NCI-H146 treated with DMSO at 0.1 percent for 48 hours (cell line): ENCODE results near the gene DYNC1LI1.
"Not testable (repeated sequence)": the region's sequence is repeated elsewhere in the genome, so short reads cannot be mapped to it uniquely, and the experiment has no call there.

ENCODE experiments used
- DNase-seq: peaks from one replicate; lab custom pipeline; 2025; ENCODE audit not compliant: unreplicated experiment; lab: John Stamatoyannopoulos, UW

DYNC1LI1 gene

GRCh38 chr3:32584660-32585059, 14.0 kb upstream of the DYNC1LI1 start:
- DNase-seq: no peak

- DNase-seq: no peak
Observed at GRCh38 chr3:32583708-32584107, 13.1 kb upstream of the DYNC1LI1 start.

- not testable (repeated sequence) for DNase-seq
Observed at GRCh38 chr3:32578669-32579068, 8.0 kb upstream of the DYNC1LI1 start.

- DNase-seq: no peak
Observed at GRCh38 chr3:32577581-32578556, 7.2 kb upstream of the DYNC1LI1 start.

GRCh38 chr3:32577174-32577573, 6.5 kb upstream of the DYNC1LI1 start:
- DNase-seq: no peak

- DNase-seq: no peak
Observed at GRCh38 chr3:32575451-32576113, 4.9 kb upstream of the DYNC1LI1 start.

- DNase-seq: no peak
Observed at GRCh38 chr3:32571192-32571485, 481 bp upstream of the DYNC1LI1 start.

GRCh38 chr3:32569540-32570420, 878 bp downstream of the DYNC1LI1 start:
- DNase-seq: peak; percentile 28

- DNase-seq: no peak
Observed at GRCh38 chr3:32568953-32569352, 1.7 kb downstream of the DYNC1LI1 start.

- no peak for DNase-seq
Observed at GRCh38 chr3:32564195-32564594, 6.5 kb downstream of the DYNC1LI1 start.

- DNase-seq: no peak
Observed at GRCh38 chr3:32562640-32563039, 8.0 kb downstream of the DYNC1LI1 start.

GRCh38 chr3:32557640-32558352, 12.9 kb downstream of the DYNC1LI1 start:
- DNase-seq: peak; percentile 27

- DNase-seq: no peak
Observed at GRCh38 chr3:32556332-32556731, 14.3 kb downstream of the DYNC1LI1 start.

GRCh38 chr3:32553973-32554372, 16.7 kb downstream of the DYNC1LI1 start:
- no peak for DNase-seq

- DNase-seq: no peak
Observed at GRCh38 chr3:32553459-32553858, 17.2 kb downstream of the DYNC1LI1 start.

- no peak for DNase-seq
Observed at GRCh38 chr3:32552013-32552412, 18.6 kb downstream of the DYNC1LI1 start.

GRCh38 chr3:32551496-32551895, 19.2 kb downstream of the DYNC1LI1 start:
- DNase-seq: no peak

- DNase-seq: no peak
Observed at GRCh38 chr3:32551087-32551486, 19.6 kb downstream of the DYNC1LI1 start.

- DNase-seq: no peak
Observed at GRCh38 chr3:32545305-32545704, 25.4 kb downstream of the DYNC1LI1 start.

GRCh38 chr3:32544894-32545293, 25.8 kb downstream of the DYNC1LI1 start:
- DNase-seq: no peak

- no peak for DNase-seq
Observed at GRCh38 chr3:32542807-32543206, 27.9 kb downstream of the DYNC1LI1 start.
